Fibroblast of skin of left biceps (primary cell): ENCODE measurements around the gene KRT5.
"Not testable (repeated sequence)": the region's sequence is repeated elsewhere in the genome, so short reads cannot be mapped to it uniquely, and the experiment has no call there.

ENCODE experiments used
- DNase-seq, 2 experiments: peaks; one replicate each; pipeline ENCODE4 v3.0.0-alpha.2; 2013; ENCODE audit warnings: low read depth in 2 of 2

The KRT5 gene

DNA sequence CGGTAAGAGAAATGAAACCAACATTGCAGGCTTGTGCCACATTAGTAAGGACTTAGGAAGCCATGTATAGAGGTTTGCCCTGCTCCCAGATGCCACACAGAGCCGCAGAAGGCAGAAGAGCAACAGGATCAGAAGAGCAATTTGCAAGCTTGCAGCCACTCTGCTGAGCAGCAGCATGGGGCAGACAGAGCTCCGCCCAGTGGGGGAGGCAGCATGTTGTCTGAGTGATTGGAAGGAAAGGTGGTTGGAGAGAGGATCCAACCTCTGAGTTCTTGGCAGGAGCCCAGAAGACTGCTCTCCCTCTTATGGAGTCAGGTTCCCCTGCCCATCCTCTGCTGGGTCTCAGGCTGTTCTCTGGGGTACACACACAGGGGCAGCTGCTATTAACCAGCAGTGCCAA lies 24.8 kb downstream of the KRT5 start:
- DNase-seq, result no peak

DNA sequence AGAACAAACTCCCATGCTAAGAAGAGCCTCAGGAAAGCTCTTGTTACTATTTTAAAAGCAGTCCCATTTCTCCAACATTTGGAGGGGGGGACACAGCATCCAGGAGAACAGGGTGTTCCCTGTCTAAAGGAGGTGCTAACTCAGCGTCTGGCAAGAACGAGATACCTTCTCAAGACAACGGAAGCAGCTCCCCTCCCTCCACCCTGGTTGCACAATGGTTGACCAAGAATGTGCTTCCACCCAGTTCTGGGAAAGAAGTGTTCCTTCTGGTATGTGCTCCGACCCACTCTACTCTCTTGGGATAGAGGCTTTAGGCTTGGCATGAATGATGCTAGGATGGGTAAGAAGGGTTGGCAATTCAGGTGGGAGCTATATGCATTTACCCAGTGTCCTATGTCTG lies 25.7 kb downstream of the KRT5 start:
- no peak for DNase-seq

DNA sequence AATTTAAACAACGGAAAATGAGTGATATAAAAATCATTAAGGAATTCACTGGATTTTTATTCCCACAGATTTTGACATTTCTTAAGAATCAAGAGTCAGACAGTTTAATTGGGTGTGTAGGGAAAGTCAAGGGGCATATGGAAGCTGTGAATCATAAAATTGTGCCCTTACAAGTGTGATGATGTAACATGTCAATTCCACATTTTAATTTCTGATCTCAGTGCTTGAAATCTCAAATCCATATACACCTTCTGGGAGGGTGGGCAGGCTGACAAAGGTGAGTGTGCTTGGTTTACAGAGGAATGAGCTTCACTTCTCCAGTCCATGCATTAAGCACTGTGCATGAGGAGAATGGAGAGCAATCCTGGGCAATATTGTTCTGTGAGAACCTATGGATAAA lies 26.1 kb downstream of the KRT5 start:
- DNase-seq, result no peak

DNA sequence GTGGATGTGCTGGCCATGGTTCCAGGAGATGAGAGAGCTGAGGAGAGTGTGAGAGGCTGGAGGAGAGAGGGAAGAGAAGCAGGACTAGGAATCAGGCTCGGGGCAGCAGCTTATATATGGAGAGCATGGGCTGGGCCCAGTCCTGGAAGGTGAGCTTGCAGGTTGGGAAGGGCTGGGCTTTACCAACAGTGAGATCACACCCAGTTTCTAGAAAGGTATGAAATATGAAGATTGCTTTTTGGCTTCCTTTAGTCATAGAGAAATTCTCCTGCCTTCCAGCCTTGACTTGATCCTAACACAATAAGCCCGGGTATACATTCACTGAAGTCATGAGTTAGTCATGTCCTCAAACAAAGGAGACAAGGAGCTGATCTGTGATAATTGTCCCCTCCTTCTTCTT lies 27.0 kb downstream of the KRT5 start, which contains the start of gene KRT6A:
TSS of gene KRT6A (minus strand) at position 86 of the 400 bp plus-strand sequence. CDS start at position 17, 69 bp downstream.
- DNase-seq, result no peak

DNA sequence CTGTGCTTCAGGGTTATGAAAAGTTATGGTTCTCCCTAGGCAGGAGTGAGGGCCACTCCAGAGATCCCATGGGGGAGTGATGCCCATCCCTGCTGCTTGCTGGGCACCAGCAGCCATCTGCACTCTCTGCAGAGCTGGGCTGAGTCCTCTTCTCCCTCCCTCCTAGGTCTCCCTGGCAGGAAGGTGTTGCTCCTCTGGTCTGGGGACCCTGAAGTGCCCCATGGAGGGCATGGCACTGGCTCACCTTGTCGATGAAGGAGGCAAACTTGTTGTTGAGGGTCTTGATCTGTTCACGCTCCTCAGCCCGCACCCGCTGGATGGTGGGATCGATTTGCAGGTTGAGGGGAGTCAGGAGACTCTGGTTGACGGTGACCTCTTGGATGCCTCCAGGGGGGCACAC lies 27.8 kb downstream of the KRT5 start:
- not testable (repeated sequence) for DNase-seq

DNA sequence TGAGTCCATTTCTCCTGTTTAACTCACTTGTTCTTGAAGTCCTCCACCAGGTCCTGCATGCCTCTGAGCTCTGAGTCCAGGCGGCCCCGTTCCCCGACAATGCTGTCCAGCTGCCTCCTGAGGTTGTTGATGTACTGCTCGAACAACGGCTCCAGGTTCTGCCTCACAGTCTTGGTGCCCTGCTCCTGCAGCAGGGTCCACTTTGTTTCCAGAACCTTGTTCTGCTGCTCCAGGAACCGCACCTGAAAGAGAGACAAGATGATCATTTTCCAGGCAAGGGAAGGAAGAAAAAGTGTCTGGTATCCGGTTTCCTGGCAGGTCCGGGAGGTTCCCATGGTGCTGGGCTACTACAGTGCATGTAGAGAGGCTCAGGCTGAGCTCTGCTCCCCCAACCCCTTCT lies 28.7 kb downstream of the KRT5 start:
- not testable (repeated sequence) for DNase-seq

DNA sequence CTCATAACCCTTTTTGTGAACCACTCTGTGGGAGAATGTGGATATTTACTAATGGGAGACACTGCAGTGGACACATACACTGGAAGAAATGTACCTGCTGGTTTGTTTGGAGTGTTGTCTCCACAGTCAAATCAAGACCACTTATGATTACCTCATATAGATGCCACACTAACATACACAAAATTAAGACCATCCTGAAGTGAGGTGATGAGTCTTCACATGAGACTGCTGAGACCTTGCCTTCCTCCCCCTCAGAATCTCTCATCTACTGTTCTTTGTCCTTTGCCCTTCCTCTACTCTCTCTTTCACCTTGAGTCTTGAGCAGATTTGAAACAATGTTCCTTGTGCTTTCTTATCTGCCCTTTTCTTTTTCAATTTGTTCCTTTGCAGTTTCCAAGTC lies 31.5 kb downstream of the KRT5 start:
- no peak for DNase-seq

DNA sequence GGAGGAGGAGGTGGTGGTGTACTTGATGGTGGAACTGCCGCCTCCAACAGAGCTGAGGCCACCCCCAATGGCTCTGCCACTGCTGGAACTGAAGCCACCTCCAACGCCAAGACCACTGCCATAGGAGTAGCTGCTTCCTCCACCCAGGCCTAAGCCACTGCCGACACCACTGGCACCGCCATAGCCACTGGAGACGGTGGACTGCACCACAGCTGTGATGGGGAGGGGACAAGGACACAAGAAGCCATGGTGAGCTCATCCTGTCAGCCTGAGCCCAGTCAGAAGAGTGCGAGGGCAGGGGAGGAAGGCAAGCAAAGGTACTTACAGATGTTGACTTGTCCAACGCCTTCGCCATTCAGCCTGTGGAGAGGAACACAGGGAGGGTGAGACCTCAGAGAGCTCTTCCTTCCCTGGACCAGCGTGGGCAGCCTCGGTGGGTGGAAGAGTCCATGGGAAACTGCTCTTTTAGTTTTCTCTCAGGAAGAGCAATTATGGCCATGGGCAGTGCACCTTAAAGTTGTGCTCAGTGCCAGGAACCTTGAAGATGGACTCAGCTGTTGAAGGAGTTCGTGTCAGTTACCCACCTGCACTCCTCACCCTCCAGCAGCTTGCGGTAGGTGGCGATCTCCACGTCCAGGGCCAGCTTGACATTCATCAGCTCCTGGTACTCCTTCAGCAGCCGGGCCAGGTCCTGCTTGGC lies 32.3 kb downstream of the KRT5 start:
- DNase-seq, result not testable (repeated sequence)

DNA sequence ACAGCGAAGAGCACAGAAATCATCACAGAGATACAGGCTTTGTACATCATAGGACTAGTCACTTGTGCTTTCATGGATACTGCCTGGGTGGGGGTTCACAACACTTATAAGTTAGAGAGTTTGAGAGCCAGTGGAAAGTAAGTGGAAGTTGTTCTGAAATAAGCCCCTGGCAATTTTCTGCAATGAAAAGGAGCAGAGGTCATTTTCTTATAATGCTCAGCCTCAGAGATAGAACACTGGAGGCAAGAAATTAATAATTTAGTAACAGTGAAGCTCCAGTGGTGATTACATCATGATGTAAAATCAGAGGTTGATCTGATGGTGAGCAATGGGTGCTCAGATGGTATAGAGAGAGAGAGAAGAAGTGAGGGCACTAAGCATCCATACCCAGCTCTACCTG lies 33.0 kb downstream of the KRT5 start:
- no peak for DNase-seq

DNA sequence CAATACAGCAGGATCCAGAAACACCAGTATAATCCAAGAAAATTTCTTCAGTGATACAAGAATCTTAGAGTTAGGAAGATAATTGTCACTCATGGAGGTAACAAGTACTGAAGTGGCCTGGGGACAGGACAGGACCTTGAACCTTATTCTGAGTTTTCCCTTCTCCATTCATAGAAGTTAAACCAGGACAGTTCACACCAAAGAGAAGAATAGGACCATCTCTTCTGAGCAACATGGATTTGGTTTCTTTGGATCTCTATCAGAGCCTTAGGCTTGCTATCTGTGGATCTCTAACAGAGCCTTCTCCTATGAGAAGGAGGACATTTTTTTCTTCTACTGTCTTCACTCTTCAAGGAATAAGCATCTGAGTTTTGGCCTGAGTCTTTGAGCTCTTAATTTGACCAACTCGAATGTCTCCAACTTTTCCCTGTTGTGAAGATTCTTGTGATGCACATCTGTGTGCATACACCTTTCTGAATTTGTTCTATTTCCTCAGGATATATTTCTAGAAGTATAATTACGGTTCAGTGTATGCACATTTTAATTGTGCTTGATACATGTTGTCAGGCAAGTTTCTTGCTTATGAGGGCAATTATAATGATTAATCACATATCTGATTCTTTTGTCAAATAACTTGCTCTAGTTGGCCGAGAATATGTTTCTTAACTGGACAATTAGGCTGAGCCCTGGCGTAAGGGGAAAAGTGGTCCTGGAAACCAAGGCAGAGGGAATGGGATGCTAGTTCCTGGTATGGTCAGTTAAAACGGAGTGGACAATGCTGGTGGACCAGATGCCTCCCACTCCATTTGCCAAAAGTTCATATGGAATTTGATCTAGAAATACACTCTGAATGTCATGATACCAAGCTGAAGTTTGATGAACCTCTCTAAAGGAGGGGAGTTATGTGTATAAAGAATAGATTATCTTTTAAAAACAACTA lies 33.8 kb downstream of the KRT5 start:
- no peak for DNase-seq

DNA sequence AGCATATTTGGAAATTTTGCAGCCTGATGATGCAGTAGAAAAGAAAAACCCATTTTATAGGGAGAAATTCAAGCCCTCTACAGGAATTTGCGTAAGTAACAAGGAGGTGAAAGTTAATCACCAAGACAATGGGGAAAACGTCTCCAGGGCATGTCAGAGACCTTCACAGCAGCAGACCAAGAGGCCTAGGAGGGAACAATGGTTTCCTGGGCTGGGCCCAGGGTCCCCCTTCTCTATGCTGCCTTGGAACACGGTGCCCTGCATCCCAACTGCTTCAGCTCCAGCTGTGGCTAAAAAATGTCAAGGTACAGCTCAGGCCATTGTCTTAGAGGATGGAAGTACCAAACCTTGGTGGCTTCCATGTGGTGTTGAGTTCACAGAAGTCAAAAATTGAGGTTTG lies 40.1 kb downstream of the KRT5 start:
- DNase-seq, result no peak

DNA sequence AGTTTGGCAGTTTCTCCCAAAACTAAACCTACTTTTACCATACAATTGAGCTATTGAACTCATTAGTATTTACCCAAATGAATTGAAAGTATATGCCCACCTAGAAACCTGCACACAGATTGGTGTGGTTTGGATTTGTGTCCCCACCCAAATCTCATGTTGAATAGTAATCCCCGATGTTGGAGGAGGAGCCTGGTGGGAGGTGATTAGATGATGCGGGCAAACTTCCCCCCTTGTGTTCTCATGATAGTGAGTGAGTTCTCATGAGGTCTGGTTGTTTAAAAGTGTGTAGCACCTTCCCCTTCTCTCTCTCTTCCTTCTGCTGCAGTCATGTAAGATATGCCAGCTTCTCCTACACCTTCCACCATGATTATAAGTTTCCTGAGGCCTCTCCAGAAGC lies 42.5 kb downstream of the KRT5 start:
- DNase-seq, result no peak

DNA sequence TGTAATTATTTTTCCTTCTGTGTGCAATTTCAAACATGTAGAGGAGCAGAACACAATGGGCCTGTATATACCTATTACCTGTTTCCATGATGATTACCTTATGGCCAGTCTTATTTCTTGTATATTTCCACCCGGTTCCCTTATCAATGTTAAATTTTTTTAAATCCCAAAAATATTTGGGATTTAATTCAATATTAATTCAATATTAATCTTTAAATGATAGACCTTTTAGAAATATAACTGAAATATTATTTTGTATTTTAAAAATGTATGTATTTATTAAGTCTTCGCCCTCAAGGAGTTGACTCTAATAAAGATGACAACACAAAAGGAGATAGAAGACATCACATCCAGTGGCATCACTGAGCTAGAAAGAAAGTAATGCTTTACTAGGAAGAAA lies 46.0 kb downstream of the KRT5 start:
- no peak for DNase-seq

DNA sequence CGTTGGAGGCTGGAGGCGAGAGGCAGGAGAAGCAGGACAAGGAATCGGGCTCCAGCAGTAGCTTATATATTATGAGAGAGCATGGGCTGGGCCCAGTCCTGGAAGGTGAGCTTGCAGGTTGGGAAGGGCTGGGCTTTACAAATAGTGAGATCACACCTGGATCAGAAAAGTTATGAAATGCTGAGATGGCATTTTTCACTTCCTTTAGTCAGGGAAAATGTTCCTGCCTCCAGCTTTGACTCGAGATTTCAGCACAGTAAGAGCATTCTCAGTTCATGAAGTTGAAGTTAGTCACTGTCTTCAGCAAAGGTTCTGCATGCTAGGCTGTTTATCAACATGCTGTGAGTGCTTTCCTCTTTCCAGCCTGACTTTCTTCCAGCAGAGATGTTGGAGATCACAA lies 46.4 kb downstream of the KRT5 start, which contains the start of gene KRT6C:
TSS of gene KRT6C (minus strand) at position 38 of the 400 bp plus-strand sequence. CDS start 68 bp downstream, outside the sequence.
- no peak for DNase-seq

DNA sequence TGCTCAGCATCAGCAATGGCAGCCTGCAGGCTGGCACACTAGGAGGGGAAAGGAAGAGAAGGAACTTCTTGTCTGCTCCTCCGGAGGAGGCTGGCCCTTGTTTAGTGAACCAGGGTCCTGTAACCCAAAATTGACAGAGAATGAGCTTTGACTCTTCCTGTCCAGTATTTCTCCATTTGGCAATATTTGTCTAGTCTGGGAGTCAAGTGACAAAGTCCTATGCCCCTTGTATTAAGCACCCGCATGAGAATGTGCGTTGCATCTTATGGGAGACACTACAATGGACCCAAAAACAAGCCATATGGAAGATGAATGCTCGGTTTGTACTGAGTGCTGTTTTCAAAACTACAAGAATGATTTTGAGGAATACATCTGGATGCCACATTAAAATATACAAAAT lies 50.3 kb downstream of the KRT5 start:
- no peak for DNase-seq

DNA sequence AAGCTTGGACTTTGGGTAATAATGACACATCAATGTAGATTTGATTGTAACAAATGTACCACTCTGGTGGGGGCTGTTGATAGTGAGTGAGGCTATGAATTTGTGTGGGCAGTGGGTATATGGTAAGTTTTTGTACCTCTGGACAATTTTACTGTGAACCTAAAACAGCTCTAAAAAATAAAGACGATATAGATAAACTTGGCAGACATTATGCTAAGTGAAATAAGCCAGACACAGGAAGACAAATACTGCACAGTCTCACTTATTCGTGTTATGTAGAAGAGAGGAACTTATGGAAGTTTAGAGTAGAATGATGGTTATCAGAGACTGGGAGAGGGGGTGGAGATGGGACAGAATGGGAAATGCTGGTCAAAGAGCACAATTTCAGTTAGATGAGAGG lies 55.3 kb downstream of the KRT5 start:
- DNase-seq, result no peak
